ENCODE results near the gene ZNF177. TPM values are rescaled to one million over a fixed set of nuclear protein-coding genes. Genes with fewer than 3 reads are reported as not detected.

ZNF177 gene
- total RNA-seq, 1 donor from 2014 or later, result 6.6 TPM

DNA sequence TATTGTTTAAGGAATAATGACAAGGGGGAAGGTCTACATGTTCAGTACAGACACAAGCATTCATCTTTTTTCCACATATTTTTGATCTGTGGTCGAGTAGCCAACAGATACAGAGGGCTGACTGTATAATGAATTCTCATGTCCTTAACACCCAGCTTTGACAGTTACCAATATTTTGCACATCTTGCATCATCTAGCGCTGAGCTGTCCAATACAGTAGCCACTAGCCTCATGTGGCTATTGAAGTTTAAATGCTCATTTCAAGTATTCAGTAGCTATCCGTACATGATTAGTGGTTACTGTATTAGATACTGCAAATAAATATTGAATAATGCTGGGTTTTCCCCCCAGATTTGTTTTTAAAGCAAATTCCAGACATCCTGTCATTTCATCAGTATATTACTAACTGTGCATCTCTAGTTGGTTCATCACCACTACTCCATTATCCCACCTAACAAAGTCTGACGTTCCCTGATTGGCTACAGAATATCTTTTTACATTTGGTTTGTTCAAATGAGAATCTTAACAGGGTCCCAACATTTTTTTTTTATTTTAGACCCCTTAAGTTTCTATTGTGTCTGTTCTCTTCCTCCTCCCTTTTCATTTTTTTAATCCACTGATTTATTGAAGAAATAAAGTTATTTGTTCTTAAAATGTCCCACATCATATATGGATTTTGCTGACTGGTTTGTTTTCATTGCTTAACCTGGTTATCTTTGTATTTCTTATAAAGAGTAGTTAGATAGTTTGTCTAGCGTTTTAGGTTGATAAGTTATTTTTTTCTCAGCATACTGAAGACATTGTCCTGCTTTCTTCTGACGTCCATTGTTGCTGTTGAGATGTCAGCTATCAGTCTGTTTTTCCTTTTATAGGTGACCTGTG, 8.2 kb downstream of the ZNF177 start:
- Mint-ChIP-seq H3K36me3 (ENCODE audit: unreplicated experiment) (peaks cover 78% of the 10 kb centered on the region), H3K27me3 (ENCODE audit: unreplicated experiment) (no peaks in the 10 kb centered on the region), H3K4me1 (ENCODE audit: unreplicated experiment) (no peaks in the 10 kb centered on the region), H3K27ac (ENCODE audit: unreplicated experiment) (no peak overlapping the region), H3K4me3 (ENCODE audit: unreplicated experiment) (no peak overlapping the region), H3K9me3 (ENCODE audit: unreplicated experiment) (peaks cover 68% of the 10 kb centered on the region)
- DNase-seq (ENCODE audit: extremely low spot score, unreplicated experiment), result no peak
- no peak for TF ChIP-seq CTCF (IDR thresholded peaks at IDR 0.05)

DNA sequence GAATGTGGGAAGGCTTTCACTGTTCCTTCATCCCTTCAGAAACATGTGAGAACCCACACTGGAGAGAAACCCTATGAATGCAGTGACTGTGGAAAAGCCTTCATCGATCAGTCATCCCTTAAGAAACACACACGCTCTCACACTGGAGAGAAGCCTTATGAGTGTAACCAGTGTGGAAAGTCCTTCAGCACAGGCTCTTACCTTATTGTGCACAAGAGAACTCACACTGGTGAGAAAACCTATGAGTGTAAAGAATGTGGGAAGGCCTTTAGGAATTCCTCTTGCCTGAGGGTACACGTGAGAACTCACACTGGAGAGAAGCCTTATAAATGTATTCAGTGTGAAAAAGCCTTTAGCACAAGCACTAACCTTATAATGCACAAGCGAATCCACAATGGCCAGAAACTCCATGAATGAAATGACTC, 18.6 kb downstream of the ZNF177 start:
- no peak for DNase-seq (ENCODE audit: extremely low spot score, unreplicated experiment)
- TF ChIP-seq CTCF (IDR thresholded peaks at IDR 0.05), result no peak
- no peaks in the 10 kb centered on the region for H3K4me1 Mint-ChIP-seq (ENCODE audit: unreplicated experiment)
- no peak overlapping the region for H3K27ac Mint-ChIP-seq (ENCODE audit: unreplicated experiment)
- H3K4me3 Mint-ChIP-seq (ENCODE audit: unreplicated experiment), result no peak overlapping the region
- peaks cover 55% of the 10 kb centered on the region for H3K9me3 Mint-ChIP-seq (ENCODE audit: unreplicated experiment)
- peaks cover 80% of the 10 kb centered on the region for H3K36me3 Mint-ChIP-seq (ENCODE audit: unreplicated experiment)
- no peaks in the 10 kb centered on the region for H3K27me3 Mint-ChIP-seq (ENCODE audit: unreplicated experiment)

- Mint-ChIP-seq H3K27me3 (ENCODE audit: unreplicated experiment) (no peaks in the 10 kb centered on the region), H3K9me3 (ENCODE audit: unreplicated experiment) (peaks cover 34% of the 10 kb centered on the region), H3K27ac (ENCODE audit: unreplicated experiment) (no peak overlapping the region), H3K36me3 (ENCODE audit: unreplicated experiment) (peaks cover 11% of the 10 kb centered on the region), H3K4me3 (ENCODE audit: unreplicated experiment) (peak overlapping the region; percentile 34), H3K4me1 (ENCODE audit: unreplicated experiment) (no peaks in the 10 kb centered on the region)
- no peak for DNase-seq (ENCODE audit: extremely low spot score, unreplicated experiment)
- TF ChIP-seq CTCF (IDR thresholded peaks at IDR 0.05), result no peak
Observed at GRCh38 chr19:9406798-9407352, 44.1 kb downstream of the ZNF177 start.

DNA sequence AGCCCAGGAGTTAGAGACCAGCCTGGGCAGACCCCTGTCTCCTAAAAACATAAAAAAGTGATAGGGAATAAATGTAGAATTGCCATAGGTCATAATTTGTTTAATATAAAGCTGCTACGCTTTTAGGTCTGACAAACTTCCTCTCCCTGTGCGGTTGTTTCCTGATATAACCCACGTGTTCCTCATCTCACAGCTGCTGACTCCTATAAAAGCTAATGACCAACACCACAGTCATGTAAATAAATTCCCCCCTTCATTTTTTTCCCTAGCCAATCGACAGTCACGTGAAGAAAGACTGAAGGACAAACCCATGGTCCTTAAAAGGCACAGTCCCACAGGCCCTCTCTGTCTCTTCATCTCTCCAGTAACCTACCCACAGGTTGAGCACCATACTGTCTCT, 45.0 kb downstream of the ZNF177 start:
- TF ChIP-seq CTCF (IDR thresholded peaks at IDR 0.05), result no peak
- Mint-ChIP-seq H3K36me3 (ENCODE audit: unreplicated experiment) (peaks cover 20% of the 10 kb centered on the region), H3K27ac (ENCODE audit: unreplicated experiment) (no peak overlapping the region), H3K4me3 (ENCODE audit: unreplicated experiment) (no peak overlapping the region), H3K9me3 (ENCODE audit: unreplicated experiment) (peaks cover 34% of the 10 kb centered on the region), H3K27me3 (ENCODE audit: unreplicated experiment) (no peaks in the 10 kb centered on the region), H3K4me1 (ENCODE audit: unreplicated experiment) (no peaks in the 10 kb centered on the region)
- no peak for DNase-seq (ENCODE audit: extremely low spot score, unreplicated experiment)

- no peak overlapping the region for H3K4me3 Mint-ChIP-seq (ENCODE audit: unreplicated experiment)
- H3K36me3 Mint-ChIP-seq (ENCODE audit: unreplicated experiment), result peaks cover 67% of the 10 kb centered on the region
- TF ChIP-seq CTCF (IDR thresholded peaks at IDR 0.05), result no peak
- H3K4me1 Mint-ChIP-seq (ENCODE audit: unreplicated experiment), result no peaks in the 10 kb centered on the region
- H3K27ac Mint-ChIP-seq (ENCODE audit: unreplicated experiment), result no peak overlapping the region
- DNase-seq (ENCODE audit: extremely low spot score, unreplicated experiment), result no peak
- no peaks in the 10 kb centered on the region for H3K27me3 Mint-ChIP-seq (ENCODE audit: unreplicated experiment)
- H3K9me3 Mint-ChIP-seq (ENCODE audit: unreplicated experiment), result peaks cover 28% of the 10 kb centered on the region
Observed at GRCh38 chr19:9413240-9413954, 50.6 kb downstream of the ZNF177 start.

All from osteocyte (in vitro differentiated cells).